Bone marrow (tissue), 2 donors: Measurements from ENCODE around the gene LEP.

Experiments
- DNase-seq, 2 donors: peaks; one replicate each; lab custom pipeline; 2025; lab: John Stamatoyannopoulos, UW

The LEP gene

DNA sequence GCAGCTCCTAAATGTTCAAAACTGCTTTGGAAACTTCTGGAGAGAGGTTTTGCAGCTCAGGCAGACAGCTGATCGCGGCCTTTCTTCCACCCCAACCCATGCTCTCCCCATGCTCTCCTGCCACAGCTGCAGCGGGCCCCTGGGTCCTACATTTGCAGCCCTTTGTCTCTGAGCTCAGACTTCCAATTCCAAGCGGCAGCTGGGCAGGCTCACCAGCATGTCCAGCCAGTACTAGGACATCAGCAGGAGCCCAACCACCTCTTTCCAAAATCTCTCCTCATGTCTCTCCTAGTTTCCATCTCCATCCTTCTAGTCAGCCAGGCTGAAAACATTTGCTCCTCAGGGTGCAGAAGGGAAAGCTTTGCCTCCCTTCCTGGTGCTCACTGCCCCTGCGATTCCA, 6.0 kb downstream of the LEP start:
- no peak for DNase-seq

DNA sequence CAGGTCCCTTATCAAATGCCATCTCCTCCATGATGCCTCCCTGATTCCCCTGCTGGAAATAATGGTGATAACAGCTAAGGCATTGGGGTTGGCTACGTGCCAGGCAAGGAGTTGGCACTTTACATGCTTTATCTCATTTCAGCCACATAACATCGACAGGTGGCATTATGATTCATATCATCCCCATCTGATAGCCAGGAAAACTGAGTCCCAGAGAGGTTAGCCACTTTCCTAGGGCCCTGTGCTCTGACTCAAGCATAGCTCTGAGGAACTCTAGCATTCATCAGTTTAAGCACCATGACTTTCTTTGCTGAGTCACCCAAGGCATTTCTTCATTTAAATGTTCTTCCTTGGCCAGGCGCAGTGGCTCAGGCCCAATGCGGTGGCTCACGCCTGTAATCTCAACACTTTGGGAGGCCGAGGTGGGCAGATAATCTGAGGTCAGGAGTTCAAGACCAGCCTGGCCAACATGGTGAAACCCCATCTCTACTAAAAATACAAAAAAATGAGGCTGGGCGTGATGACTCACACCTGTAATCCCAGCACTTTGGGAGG, 6.6 kb downstream of the LEP start:
- DNase-seq, result no peak

- no peak for DNase-seq
These were observed 10.3 kb downstream of the LEP start for GRCh38 chr7:128251337-128251736.

- no peak for DNase-seq
These were observed 12.6 kb downstream of the LEP start for GRCh38 chr7:128253701-128254100.

DNA sequence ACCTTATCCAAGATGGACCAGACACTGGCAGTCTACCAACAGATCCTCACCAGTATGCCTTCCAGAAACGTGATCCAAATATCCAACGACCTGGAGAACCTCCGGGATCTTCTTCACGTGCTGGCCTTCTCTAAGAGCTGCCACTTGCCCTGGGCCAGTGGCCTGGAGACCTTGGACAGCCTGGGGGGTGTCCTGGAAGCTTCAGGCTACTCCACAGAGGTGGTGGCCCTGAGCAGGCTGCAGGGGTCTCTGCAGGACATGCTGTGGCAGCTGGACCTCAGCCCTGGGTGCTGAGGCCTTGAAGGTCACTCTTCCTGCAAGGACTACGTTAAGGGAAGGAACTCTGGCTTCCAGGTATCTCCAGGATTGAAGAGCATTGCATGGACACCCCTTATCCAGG, 13.4 kb downstream of the LEP start:
- DNase-seq, result no peak

DNA sequence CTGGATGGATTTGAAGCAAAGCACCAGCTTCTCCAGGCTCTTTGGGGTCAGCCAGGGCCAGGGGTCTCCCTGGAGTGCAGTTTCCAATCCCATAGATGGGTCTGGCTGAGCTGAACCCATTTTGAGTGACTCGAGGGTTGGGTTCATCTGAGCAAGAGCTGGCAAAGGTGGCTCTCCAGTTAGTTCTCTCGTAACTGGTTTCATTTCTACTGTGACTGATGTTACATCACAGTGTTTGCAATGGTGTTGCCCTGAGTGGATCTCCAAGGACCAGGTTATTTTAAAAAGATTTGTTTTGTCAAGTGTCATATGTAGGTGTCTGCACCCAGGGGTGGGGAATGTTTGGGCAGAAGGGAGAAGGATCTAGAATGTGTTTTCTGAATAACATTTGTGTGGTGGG, 14.2 kb downstream of the LEP start:
- no peak for DNase-seq

GRCh38 chr7:128257458-128257857, 16.4 kb downstream of the LEP start:
- no peak for DNase-seq

- no peak for DNase-seq
These were observed 18.3 kb downstream of the LEP start for GRCh38 chr7:128259131-128260061.

- no peak for DNase-seq
These were observed 19.2 kb downstream of the LEP start for GRCh38 chr7:128260069-128260795.

DNA sequence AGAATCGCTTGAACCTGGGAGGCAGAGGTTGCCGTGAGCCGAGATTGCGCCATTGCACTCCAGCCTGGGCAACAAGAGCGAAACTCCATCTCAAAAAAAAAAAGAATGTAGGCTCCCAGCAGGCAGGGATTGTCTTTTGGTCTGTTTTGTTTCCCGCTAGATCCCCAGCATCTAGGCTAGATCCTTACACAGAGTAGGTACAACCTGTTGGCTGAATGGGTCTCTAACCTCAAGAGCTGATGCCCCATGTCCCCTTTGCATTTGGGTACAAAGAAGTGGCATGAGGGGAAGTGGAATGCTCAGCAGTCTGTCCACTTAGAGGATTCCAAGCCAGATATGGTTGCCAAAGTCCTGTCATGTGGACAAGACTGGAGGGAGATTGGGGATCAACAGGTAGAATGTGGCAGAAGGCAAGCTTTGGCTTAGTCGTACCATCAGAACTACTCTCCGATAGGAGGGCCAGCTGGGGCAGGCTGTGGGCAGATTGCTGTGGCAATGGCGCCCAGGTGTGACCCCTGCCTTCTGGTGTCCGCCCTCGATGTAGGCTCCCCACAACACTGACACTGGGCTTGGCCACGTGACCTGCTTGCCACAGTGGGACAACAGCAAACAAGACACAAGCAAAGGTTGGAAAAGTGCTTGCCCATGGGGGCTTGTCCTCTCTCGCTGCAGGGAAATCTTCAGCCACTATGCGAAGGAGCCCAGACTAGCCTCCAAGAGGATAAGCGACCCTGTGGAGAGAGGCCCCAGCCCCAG, 21.4 kb downstream of the LEP start:
- no peak for DNase-seq

- no peak for DNase-seq
These were observed 22.3 kb downstream of the LEP start for GRCh38 chr7:128263420-128263819.

DNA sequence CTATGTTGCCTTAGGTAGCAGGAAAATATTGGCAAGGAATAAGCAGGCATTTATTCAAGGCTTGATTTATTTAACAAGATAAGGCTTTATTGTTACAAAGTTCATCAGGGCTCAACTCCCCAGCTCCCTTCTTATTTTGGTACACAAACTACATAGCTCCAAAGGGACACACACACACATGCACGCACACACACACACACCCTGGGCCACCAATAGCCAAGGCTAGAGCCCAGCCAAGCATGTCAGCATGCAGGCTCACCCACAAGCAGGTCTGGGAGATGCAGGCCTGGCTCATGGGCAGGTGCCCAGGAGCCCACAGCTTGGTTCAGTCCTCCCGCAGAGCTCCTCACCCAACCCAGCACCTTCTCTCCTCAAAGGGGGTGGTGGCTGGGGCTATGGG, 23.4 kb downstream of the LEP start:
- DNase-seq, result no peak

DNA sequence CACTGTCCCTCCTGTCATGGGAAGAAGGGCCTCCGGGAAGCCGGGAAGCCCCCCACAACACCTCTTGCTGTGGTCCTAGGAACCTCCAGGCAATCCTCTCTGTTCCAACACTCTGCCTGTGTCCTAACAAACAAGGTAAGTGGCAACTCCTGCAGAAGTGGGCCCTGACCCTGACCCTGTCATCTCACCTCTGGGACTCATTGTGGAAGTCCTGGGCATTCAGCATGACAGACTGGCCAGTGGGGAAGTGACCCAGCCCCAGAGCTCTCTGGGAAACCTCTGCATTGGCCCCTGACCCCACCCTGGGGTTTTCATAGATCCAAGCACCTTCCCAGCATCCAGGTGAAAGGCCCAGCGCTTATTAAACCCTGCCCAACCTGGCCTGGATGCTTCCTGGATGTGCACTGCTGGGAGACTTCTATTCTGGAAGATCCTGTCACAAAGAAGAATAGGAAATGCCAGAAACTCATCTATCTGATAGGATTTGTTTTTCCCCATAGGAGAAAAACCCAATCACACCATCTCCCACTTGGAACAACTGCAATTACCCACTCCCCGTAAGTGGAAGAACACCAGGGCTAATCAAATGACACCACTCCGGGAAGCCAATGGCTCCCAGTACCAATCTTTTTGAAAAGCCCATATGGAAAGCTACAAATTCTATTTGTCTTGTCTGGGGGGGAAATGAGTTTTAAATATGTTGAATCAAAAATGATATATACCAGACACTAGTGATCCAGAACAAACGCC, 24.3 kb downstream of the LEP start:
- DNase-seq, result no peak

- DNase-seq, result no peak
These were observed 24.8 kb downstream of the LEP start for GRCh38 chr7:128265906-128266300.

GRCh38 chr7:128266529-128266882, 25.4 kb downstream of the LEP start:
- DNase-seq, result no peak

DNA sequence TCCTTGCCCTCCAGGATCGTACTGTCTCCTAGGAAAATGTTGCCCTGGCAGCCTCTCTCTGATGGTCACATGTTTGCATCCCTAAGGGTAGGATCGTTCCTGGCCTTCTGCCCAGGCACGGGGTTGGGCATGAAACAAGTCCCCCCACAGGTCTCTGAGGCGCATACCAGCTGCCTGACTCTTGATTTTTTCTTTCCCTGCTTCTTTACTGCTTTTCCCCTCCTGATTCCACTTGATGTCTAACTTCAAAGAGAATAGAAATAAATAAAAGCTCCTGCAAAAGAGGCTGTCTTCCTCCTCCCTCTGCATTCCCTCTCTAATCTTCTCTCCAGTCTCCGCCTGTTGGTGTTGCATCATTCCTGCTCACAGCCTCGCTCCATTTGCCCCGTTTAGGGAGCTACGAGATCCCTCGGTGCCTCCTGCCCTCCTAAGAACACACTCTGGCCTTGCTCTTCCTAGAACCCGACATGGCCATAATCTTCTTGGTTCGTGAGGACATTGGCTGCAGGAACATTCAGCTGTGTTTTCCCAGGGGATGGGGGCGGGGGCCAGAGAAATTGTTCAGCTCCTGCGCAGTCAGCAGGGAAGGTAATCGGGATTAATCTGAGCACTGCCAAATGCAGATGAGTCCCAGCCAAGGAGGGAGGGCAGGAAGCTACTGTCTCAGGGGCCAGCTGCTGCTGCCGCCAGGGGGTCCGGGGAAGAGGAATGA, 26.0 kb downstream of the LEP start:
- no peak for DNase-seq

- no peak for DNase-seq
These were observed 26.5 kb downstream of the LEP start for GRCh38 chr7:128267595-128267924.

DNA sequence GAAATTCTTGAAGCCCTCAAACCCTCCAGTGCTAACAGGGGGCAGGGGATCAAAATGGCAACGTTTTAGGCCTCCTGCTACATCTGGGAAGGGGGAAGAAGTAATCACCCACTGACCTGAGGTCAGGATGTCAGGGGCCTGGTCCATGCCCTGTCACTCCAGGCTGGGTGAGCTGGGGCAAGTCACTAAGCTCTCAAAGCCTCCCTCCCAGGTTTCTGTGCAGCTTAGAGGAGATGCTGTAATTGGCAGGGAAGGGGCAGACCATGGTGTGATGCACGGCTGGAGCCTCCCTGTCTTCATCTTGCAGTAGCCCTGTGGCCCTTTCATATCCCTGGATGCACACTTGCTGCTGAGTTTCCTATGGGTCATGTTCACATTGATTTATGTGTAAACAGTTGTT, 27.2 kb downstream of the LEP start:
- DNase-seq, result no peak

DNA sequence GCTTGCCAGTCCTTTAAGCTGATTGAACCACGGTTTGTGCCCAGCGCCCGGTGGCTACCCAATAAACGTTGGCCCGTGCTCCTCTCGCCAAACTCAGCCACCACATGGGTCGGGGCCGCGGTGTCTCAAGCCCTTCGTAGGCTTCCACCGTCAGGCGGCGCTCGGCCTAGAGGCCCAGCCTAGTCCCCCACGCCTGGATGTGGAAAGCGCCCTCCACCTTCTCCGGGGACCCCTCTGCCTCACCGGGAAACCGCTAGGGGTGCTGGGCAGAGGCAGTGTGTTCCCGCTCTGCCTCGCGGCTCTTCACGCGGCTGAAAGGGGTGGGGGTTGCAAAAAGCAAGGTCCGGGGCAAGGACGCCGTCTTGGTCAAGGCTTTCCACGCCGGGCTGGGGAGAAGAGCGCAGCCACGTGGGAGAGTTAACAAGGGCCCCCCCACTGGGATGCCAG, 29.8 kb downstream of the LEP start:
- DNase-seq, result no peak

- DNase-seq, result no peak
These were observed 30.4 kb downstream of the LEP start for GRCh38 chr7:128271471-128271941.

DNA sequence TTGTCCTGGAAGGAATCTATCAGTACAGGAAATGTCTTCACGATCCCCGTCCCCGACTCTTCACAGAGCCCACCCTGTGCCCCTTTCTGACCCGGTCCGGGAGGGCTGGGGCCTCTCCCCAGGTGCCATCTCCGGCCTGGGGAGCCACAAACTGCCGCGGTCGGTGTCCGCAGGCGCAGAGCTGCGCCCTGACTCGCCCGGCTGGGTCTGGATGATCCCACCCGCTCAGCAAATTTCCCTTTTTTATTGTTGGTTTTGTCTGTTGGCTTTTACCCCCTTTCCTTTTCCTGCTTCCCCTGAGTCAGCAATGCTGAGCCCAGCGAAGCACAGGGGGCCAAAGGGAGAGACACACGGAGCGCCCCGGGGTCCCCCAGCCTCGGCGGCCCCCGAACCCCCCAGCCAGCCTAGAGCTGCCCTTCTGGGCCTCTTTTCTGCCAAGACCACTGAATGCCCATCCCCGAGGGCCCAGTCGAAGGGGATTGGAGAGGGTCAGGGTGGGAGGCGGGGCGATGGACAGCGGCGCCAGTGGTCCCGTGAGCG, 30.9 kb downstream of the LEP start:
- DNase-seq, result peak in 1 of 2 donors; percentile 7
